Skeletal muscle cell (primary cell): ENCODE measurements around the gene FOXD4L6.
"Not testable (repeated sequence)": the region's sequence is repeated elsewhere in the genome, so short reads cannot be mapped to it uniquely, and the experiment has no call there.

Source experiments
- DNase-seq: peaks from one replicate; pipeline ENCODE4 v3.0.0-alpha.2; 2010; ENCODE audit warnings: low read depth
- H3K4me3 ChIP-seq: 2 replicates; pipeline ENCODE4 v1.5.1; 2011; ENCODE audit warnings: low read depth, mild to moderate bottlenecking, control low read depth, low read length, moderate library complexity

Gene FOXD4L6

DNA sequence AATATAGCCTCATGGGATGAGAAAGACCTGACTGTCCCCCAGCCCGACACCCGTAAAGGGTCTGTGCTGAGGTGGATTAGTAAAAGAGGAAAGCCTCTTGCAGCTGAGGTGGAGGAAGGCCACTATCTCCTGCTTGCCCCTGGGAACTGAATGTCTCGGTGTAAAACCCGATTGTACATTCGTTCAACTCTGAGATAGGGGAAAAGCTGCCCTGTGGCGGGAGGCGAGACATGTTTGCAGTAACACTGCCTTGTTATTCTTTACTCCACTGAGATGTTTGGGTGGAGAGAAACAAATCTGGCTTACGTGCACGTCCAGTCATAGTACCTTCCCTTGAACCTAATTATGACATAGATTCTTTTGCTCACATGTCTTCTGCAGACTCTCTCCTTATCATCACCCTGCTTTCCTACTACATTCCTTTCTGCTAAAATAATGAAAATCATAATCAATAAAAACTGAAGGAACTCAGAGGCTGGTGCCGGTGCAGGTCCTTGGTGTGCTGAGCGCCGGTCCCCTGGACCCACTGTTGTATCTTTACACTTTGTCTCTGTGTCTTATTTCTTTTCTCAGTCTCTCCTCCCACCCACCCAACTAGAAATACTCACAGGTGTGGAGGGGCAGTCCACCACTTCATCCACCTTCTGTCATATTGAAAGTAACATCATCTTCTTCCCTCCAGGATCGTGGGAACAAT lies 22.8 kb downstream of the FOXD4L6 start:
- not testable (repeated sequence) for DNase-seq, H3K4me3 ChIP-seq

DNA sequence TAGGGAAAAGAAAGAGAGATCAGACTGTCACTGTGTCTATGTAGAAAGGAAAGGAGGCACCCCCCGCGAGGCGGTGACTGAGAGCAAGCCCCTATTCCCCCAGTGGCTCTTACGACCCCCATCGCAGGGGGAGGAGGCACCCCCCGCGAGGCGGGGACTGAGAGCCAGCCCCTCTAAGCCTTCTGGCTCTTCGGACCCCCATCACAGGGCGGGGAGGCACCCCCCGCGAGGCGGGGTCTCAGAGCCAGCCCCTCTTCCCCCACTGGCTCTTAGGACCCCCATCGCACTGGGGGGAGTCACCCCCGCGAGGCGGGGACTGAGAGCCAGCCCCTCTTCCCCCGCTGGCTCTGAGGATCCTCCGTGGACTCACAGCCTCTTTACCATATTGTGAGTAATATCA lies 23.9 kb downstream of the FOXD4L6 start:
- not testable (repeated sequence) for DNase-seq, H3K4me3 ChIP-seq

DNA sequence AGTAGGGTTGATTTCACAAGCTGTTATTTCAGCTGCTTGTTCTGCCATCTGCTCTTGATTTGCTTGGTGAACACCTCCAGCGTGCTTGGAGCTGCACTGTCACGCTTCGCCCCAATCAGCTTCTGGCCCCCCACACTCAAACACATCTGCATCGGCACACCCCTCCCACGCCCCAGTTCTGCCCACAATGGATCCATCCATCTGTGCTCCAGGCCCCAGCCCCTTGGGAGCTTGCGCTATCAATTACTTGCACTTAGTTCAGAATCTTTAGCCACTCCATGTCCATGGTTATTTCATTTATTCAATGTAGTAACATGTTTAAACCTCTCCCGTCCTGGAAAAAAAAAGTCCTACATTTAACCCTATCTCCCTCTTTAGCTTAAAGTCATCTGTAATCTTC lies 28.0 kb downstream of the FOXD4L6 start:
- H3K4me3 ChIP-seq, DNase-seq: not testable (repeated sequence)

DNA sequence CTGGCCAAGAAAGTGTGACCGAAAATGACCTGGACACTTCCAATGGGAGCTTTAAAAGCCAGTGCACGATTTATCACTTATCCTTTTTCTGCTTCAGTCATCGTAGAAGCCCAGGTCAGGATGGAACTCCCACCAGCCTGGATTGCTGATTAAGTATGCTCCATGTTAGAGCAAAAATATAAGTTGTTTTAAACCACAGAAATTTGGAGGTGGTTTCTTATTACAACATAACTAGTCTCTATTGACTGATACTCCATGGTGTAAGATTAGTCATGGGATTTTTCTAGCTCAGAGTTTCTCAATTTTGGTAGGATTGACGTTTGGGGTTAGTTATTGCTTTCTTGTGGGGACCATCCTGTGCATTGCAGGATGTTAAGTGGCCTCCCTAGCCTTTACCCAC lies 29.7 kb downstream of the FOXD4L6 start:
- DNase-seq: not testable (repeated sequence)

DNA sequence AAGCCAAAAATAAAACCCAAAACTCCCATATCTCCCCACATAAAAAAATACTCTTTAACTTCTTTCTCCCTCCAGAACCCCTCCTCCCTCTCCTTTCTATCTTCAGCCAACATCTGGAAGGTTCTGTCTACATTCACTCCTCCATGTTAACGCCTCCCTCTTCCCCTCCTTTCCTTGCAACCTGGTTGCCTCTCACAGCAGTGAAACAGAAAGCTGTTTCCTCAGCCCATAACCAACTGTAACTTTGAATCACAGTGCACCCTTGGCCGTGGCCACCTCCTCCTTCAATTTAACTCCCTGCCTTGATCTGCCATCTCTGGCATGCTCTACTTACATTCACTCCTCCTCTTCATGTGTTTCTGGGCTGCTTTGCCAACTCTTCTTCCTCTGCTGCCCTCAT lies 33.4 kb downstream of the FOXD4L6 start:
- not testable (repeated sequence) for H3K4me3 ChIP-seq, DNase-seq

More for the DNA sequence above, 29.7 kb downstream of the FOXD4L6 start:
- not testable (repeated sequence) for H3K4me3 ChIP-seq

DNA sequence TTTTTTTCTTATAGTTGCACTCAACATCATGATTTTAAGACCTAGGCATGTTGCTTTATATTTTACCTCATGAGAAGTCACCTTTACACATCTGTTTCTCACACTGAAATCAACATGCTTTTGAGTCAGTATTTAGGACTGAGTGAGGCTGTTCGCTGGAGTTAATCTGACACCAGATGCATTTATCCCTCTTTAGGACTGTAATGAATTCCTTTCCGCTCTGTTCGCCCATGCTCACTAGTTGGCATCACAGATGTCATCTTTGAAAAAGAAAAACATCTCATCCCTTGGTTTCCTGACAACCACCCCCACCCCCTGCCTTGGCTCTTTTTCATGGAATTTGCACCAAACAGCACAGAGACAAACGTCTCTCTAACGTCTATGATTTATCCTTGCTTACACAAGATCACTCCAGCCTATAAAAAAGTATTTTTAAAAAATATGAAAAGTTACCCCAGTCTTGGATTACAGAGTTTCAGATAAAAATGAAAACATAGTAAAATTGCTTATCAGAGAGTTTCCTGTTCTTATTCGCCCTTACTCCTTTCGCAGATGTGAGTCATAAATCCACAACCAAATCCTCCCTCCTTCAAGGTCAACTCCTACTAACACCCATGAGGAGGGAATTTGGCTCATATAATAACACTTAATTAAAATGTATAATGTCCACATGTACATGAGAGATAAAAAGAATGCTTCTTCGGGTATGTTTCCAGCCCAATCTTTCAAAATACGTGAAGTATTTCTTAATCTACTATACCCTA lies 34.3 kb downstream of the FOXD4L6 start:
- not testable (repeated sequence) for H3K4me3 ChIP-seq, DNase-seq

DNA sequence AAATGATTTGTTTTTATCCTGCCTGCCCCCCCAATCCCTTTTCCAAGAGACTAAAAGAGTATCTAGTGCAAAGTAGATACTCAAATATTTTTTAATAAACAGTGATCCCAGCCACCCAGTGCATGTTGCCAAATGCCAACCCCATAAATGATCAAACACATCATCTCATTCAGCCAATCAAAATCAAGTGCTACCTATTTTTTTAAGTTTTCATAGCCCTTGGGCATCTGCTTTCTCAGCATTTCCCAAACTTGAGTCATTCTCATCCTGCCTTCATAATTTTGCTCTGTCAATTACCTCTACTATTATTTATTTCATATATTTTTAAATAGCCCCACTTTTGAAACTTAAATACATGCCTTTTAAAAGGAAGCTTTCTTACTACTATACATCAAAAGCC lies 37.6 kb downstream of the FOXD4L6 start:
- not testable (repeated sequence) for DNase-seq, H3K4me3 ChIP-seq

DNA sequence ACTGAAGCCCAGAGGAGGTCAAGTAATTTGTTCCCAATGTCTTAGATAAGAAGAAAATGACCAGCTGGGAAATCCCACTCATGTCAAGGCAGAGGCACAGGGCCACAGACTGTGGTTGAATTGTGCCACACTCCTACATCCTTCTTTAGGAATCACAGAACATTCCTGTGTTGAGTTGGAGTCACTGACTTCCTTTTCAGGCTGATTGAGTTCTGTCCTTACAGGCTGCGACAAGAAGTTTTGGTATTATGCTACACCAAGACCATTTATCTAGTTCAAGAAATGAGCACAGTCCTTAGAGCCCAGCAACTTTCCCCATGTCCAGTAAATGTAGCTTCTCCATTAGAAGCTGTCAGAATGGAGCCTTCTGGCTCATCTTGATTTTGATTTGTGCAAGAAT lies 38.1 kb downstream of the FOXD4L6 start:
- DNase-seq, H3K4me3 ChIP-seq: not testable (repeated sequence)

DNA sequence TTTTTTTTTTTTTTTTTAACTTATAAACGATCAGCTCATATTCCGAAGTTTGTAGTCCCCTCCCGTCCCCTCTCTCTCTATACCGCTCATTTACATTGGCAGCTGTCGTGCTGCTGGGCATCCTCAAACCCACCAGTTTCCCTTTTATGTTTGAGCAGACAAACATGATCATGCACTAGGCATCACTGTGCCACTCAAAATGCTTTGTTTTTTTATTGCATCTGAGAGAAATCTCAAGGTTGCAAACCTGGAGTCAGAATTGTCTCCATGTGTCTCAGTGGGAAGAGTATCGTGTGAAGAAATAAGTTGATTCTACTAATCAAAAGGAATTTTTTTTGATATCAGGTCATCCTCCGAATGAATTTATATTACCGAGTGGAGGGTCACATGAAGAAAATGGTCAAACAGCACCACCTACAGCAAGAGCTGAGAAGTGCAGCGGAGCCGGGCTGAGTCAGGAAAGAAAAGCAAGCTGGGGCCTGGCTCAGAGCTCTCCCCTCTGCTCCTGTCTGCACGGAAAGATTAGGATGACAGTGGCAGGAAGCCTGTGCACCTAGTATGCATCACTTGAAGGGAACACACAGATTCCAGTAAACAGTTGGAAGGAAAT lies 39.9 kb downstream of the FOXD4L6 start:
- not testable (repeated sequence) for DNase-seq, H3K4me3 ChIP-seq

DNA sequence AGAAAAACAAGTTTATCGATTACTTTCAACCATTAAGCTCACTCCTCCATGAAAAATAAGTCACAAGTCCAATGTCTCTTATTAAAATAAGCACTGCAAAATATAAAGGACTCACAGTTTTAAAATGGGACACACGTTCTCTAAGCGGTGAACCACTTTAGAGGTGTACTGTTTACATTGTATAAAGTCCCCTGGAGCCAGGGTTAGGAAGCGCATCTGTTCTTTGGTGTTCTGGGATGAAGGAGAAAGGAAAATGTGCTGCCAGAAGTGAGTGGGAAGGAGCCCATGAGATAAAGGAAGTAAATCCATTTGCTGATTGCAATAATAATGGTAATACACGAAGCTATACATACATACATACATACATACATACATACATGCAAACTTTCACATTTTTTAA lies 40.6 kb downstream of the FOXD4L6 start:
- not testable (repeated sequence) for DNase-seq, H3K4me3 ChIP-seq

DNA sequence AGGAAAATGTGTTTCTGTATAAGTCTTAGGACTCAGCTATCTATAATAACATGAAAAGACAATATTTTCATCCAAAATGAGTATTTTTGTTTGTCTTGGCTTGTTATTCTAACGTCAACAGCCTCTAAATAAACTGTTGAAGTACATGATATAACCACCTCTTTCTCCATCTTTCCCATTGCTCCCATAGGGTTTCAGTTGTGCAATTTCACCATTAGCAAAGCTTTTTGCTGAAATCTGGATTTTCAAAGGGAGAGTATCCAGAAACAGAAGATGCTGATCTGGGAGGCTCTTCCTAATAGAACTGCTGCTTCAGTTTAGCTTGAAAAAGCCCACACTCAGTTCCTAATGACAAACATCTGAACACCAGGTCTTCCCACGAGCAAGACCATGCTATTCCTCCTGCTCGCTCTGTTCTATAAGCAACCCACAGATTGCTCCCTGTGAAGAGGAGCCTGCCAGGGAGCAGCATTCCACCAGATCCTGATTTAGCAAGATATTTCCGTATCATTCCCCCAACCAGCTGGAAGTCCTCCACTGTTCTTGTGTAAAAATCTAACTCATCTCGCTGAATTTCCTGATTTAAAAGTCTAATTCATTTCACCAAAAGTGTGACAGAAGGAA lies 41.2 kb downstream of the FOXD4L6 start:
- not testable (repeated sequence) for H3K4me3 ChIP-seq
- DNase-seq: peak; percentile 20

DNA sequence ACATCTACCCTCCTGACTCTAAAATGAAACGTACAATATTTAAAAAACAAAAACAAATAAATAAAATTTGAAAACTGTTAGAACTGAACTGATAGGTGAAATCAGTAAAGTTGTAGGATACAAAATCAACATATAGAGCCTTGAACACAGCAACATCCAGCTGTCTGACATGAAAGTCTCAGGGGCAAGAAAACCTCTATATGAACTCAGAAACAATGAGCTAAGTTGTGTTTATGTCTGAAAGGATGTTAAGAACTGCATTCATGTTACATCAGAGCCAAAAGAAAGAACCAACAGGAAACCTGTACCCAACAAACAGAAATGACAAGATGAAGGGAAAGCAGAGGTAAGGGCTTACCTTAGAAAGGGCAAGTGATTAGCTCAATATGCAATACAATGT lies 41.8 kb downstream of the FOXD4L6 start:
- not testable (repeated sequence) for DNase-seq

DNA sequence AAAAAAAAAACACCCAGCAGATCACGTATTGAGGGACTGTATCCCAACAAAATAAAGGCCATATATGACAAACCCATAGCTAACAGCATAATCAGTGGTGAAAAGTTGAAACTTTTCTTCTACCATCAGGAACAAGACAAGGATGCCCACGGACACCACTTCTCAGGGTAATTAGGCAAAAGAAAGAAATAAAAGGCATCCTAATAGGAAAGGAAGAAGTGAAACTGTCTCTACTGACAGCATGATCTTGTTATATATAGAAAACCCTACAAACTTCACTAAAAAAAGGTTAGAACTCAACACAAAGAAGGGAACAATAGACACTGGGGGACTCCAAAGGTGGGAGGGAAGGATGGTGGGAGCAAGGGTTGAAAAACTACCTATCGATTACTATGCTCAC lies 42.3 kb downstream of the FOXD4L6 start:
- not testable (repeated sequence) for DNase-seq, H3K4me3 ChIP-seq

More for the DNA sequence above, 41.8 kb downstream of the FOXD4L6 start:
- not testable (repeated sequence) for H3K4me3 ChIP-seq

DNA sequence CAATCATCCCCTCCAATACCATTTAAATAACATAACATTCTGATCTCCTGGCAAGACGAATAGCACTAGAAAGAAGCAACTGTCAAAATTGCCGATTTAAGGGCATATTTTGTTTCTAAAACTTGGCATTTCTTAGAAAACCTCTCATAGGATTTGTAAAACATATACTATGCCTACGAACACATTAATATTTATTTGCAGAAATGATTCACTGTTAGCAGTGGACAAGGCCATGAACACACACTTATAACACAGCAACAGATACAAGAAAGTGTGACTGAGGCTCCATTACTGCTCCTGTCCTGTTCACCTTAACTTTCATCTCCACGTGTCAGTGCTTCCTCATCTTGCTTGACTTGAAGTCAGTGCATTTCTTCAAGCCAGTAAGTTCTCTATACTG lies 46.1 kb downstream of the FOXD4L6 start:
- not testable (repeated sequence) for H3K4me3 ChIP-seq, DNase-seq

DNA sequence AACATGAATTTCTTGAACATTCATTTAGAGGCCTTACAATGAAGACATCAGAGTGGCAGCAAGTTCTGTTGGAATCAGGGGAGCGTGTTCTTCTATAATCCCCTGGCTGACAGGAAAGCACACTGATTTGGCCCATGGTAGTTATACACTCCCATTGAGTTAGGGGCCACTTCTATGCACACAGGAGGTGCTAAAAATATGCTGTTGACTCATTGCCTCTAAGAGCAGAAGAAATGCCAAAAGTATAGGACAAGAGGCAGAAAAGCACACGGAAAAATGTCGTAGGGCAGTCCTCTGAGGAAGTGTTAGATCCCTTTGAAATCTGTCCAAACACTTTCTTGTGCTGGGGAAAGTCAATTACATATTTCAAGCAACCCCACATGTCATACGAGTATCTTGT lies 49.0 kb downstream of the FOXD4L6 start:
- H3K4me3 ChIP-seq, DNase-seq: not testable (repeated sequence)

DNA sequence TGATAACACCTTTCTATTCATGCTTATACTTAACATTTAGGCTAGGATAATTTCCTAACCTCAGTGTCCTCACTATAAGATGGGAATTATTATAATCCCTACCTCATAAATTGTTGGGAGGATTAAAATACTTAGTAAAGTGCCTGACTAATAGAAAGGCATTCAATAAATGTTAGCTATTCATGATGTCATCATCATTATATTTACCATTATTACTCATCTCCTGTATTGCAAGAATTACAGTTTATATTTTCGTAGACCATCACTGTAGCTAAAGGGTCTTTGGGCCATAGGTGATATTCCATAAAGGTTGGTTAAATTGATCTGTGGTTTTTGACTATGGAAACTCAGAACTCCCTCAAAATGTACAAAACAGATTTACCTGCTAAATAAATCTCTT lies 50.9 kb downstream of the FOXD4L6 start:
- not testable (repeated sequence) for DNase-seq, H3K4me3 ChIP-seq
